HG02970 (cell line): ENCODE data around the gene METRN.

Experiments
- ATAC-seq: cut with Tn5 transposase; IDR thresholded peaks from one replicate; pipeline ENCODE4 v1.9.1; 2021; ENCODE audit warnings: mild to moderate bottlenecking, moderate library complexity, moderate number of reproducible peaks; ENCODE audit not compliant: unreplicated experiment, low FRiP score

METRN gene

GRCh38 chr16:721765-722540, 7.0 kb downstream of the METRN start:
- no peak for ATAC-seq

- ATAC-seq = no peak
Measured at GRCh38 chr16:722835-723633, 8.1 kb downstream of the METRN start.

GRCh38 chr16:723695-724094, 8.8 kb downstream of the METRN start:
- no peak for ATAC-seq

- ATAC-seq = no peak
Measured at GRCh38 chr16:724188-725040, 9.5 kb downstream of the METRN start.

- no peak for ATAC-seq
Measured at GRCh38 chr16:725041-725376, 10.1 kb downstream of the METRN start.

GRCh38 chr16:725463-726187, 10.7 kb downstream of the METRN start:
- no peak for ATAC-seq

- ATAC-seq = no peak
Measured at GRCh38 chr16:726188-726437, 11.2 kb downstream of the METRN start.

GRCh38 chr16:726438-727290, 11.7 kb downstream of the METRN start, which contains the start of the genes CCDC78 and HAGHL:
Gene CCDC78, minus strand, starts transcription at chr16:726443. Its CDS starts 76 bp downstream, at chr16:726367.
Gene HAGHL, plus strand, starts transcription at chr16:727106. Its CDS starts 404 bp downstream, at chr16:727510.
- no peak for ATAC-seq

- no peak for ATAC-seq
Measured at GRCh38 chr16:727291-727977, 12.5 kb downstream of the METRN start.

- no peak for ATAC-seq
Measured at GRCh38 chr16:728131-728889, 13.4 kb downstream of the METRN start.

- ATAC-seq = no peak
Measured at GRCh38 chr16:728890-729744, 14.2 kb downstream of the METRN start.

GRCh38 chr16:729768-730665, 15.1 kb downstream of the METRN start:
- ATAC-seq = no peak

- no peak for ATAC-seq
Measured at GRCh38 chr16:730666-731509, 16.0 kb downstream of the METRN start.

- ATAC-seq = no peak
Measured at GRCh38 chr16:732332-732731, 17.4 kb downstream of the METRN start.

- ATAC-seq = no peak
Measured at GRCh38 chr16:732936-733335, 18.0 kb downstream of the METRN start.
